ENCODE data around the gene FBXO45. TPM values are rescaled to one million over a fixed set of nuclear protein-coding genes. Genes with fewer than 3 reads are reported as not detected.
"Not testable (repeated sequence)": the region's sequence is repeated elsewhere in the genome, so short reads cannot be mapped to it uniquely, and the experiment has no call there.

FBXO45 gene
- total and polyA plus RNA-seq, 9 donors: 10.5 to 15.9 (median 13.4) TPM

DNA sequence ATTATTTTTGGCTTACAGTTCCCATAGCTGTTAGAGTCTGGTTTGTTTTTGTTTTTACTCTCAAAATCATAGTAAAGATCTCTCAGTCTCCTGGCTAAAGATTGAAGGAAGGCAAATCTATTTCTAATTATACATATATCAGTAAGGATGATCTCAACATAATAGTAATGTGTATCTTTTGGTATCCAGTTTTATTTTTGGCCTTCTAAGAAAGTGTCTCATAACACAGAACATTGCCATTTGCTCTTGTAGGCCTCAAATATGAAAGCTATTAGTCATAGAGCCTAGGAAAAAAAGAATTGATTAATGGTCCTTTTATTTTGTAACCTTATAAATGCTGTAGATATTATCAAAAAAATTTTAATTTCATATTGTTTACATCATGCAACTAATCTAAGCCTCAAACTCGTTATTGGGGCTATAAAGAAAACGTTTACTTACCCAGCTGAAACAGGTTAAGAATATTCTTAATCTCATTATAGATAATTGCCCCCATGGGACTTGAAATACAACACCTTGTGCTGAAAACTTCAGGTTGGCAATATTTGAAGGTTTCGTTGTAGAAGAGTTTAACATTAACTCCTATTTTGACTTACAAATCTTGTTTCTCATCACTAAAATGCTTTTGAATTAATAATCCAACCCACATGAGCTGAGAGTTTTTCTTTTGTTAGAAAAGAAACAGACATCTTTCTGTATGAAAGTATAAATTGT, 16.7 kb downstream of the FBXO45 start:
- H3K27me3 ChIP-seq (ENCODE audit: control insufficient read depth, insufficient read depth, low read length): no peaks in the 10 kb centered on the region
- no CpG with 5 or more reads among the region's 3 CpGs for WGBS (ENCODE audit: insufficient coverage)
- H3K4me1 ChIP-seq (ENCODE audit: control insufficient read depth, insufficient read depth, low read length): no peaks in the 10 kb centered on the region
- no peak overlapping the region for H3K27ac ChIP-seq (ENCODE audit: low read length)
- no peak for DNase-seq
- no peak overlapping the region for H3K4me3 ChIP-seq (ENCODE audit: low read length)
- H3K9me3 ChIP-seq (replicated peaks; ENCODE audit: control insufficient read depth, low read depth, low read length): no peaks in the 10 kb centered on the region
- H3K36me3 ChIP-seq (ENCODE audit: control insufficient read depth, insufficient read depth, low read length): peaks cover 13% of the 10 kb centered on the region

DNA sequence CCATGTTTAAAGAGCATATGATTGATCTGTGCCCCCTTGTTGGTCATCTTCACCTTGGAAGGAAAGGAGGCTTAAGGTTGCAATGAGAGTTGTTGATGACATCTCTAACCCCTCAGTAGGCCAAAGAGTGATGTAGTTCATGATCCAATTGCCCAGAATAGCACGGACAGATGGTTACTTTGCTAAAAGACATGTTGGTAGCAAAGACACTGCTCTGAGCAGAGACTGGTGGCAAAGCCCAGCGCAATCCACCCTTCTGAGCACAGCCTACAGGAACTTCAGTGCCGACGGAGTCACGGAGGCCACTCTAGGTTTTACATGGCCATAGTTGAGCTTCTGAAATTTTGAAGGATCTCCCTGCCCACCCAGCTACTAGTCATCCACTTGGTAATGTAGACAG, 21.8 kb downstream of the FBXO45 start:
- Histone ChIP-seq H3K36me3 (ENCODE audit: control insufficient read depth, insufficient read depth, low read length) (peaks cover 6% of the 10 kb centered on the region), H3K27me3 (ENCODE audit: control insufficient read depth, insufficient read depth, low read length) (no peaks in the 10 kb centered on the region), H3K27ac (ENCODE audit: low read length) (peak overlapping the region; percentile 51), H3K9me3 (replicated peaks; ENCODE audit: control insufficient read depth, low read depth, low read length) (no peaks in the 10 kb centered on the region), H3K4me3 (ENCODE audit: low read length) (no peak overlapping the region), H3K4me1 (ENCODE audit: control insufficient read depth, insufficient read depth, low read length) (no peaks in the 10 kb centered on the region)
- DNase-seq: no peak
- 83% methylated on average over 4 of the region's 5 CpGs for WGBS (ENCODE audit: insufficient coverage)

- WGBS (ENCODE audit: insufficient coverage): 33% methylated on average over 4 of the region's 5 CpGs
- DNase-seq: no peak
- H3K4me1 ChIP-seq (ENCODE audit: control insufficient read depth, insufficient read depth, low read length): no peaks in the 10 kb centered on the region
- peaks cover 6% of the 10 kb centered on the region for H3K27me3 ChIP-seq (ENCODE audit: control insufficient read depth, insufficient read depth, low read length)
- no peaks in the 10 kb centered on the region for H3K36me3 ChIP-seq (ENCODE audit: control insufficient read depth, insufficient read depth, low read length)
- no peak overlapping the region for H3K4me3 ChIP-seq (ENCODE audit: low read length)
- no peak overlapping the region for H3K27ac ChIP-seq (ENCODE audit: low read length)
- no peaks in the 10 kb centered on the region for H3K9me3 ChIP-seq (replicated peaks; ENCODE audit: control insufficient read depth, low read depth, low read length)
Measured at GRCh38 chr3:196596355-196596754, 27.9 kb downstream of the FBXO45 start.

DNA sequence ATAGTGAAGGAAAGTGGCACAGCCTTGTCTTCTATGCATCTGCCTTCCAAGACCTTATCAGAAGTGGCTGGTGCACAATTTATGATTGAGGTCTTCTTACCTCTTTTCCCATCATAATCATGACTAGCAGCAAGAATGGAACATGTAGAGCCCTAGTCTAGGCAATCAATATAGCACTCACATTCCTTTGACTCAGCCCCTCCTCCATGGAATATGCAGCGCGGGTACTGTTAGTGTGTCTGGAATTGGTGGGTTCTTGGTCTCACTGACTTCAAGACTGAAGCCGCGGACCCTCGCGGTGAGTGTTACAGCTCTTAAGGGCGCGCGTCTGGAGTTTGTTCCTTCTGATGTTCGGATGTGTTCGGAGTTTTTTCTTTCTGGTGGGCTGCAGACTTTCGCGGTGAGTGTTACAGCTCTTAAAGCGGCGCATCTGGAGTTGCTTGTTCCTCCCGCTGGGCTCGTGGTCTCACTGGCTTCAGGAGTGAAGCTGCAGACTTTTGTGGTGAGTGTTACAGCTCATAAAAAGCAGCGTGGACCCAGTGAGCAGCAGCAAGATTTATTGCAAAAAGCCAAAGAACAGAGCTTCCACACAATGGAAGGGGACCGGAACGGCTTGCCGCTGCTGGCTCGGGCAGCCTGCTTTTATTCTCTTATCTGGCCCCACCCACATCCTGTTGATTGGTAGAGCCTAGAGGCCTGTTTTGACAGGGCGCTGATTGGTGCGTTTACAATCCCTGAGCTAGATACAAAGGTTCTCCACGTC, 29.7 kb downstream of the FBXO45 start:
- H3K27ac ChIP-seq (ENCODE audit: low read length); H3K4me3 ChIP-seq (ENCODE audit: low read length); H3K36me3 ChIP-seq (ENCODE audit: control insufficient read depth, insufficient read depth, low read length); H3K27me3 ChIP-seq (ENCODE audit: control insufficient read depth, insufficient read depth, low read length); H3K9me3 ChIP-seq (replicated peaks; ENCODE audit: control insufficient read depth, low read depth, low read length); H3K4me1 ChIP-seq (ENCODE audit: control insufficient read depth, insufficient read depth, low read length); DNase-seq: not testable (repeated sequence)
- 31% methylated on average over 6 of the region's 25 CpGs for WGBS (ENCODE audit: insufficient coverage)

- Histone ChIP-seq H3K9me3 (replicated peaks; ENCODE audit: control insufficient read depth, low read depth, low read length) (no peaks in the 10 kb centered on the region), H3K4me1 (ENCODE audit: control insufficient read depth, insufficient read depth, low read length) (peaks cover 2% of the 10 kb centered on the region), H3K27ac (ENCODE audit: low read length) (no peak overlapping the region), H3K36me3 (ENCODE audit: control insufficient read depth, insufficient read depth, low read length) (no peaks in the 10 kb centered on the region), H3K4me3 (ENCODE audit: low read length) (no peak overlapping the region), H3K27me3 (ENCODE audit: control insufficient read depth, insufficient read depth, low read length) (peaks cover 6% of the 10 kb centered on the region)
- DNase-seq: no peak
- no CpG with 5 or more reads among the region's 5 CpGs for WGBS (ENCODE audit: insufficient coverage)
Measured at GRCh38 chr3:196599734-196600128, 31.3 kb downstream of the FBXO45 start.

DNA sequence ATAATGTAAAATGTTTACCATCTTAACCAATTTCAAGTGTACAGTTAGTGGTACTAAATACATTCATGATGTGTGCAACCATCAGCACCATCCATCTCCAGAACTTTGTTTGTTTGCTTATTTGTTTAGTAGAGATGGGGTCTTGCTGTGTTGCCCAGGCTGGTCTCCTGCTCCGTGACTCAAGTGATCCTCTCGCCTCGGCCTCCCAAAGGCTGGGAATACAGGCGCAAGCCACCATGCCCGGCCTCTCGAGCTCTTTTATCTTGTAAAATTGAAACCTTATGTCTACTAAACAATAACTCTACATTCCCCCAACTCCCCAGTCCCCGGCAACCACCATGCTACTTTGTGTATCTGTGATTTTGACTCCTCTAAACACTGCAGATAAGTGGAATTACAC, 31.9 kb downstream of the FBXO45 start:
- Histone ChIP-seq H3K9me3 (replicated peaks; ENCODE audit: control insufficient read depth, low read depth, low read length) (no peaks in the 10 kb centered on the region), H3K36me3 (ENCODE audit: control insufficient read depth, insufficient read depth, low read length) (no peaks in the 10 kb centered on the region), H3K27me3 (ENCODE audit: control insufficient read depth, insufficient read depth, low read length) (peaks cover 6% of the 10 kb centered on the region), H3K4me3 (ENCODE audit: low read length) (no peak overlapping the region), H3K27ac (ENCODE audit: low read length) (no peak overlapping the region), H3K4me1 (ENCODE audit: control insufficient read depth, insufficient read depth, low read length) (peaks cover 2% of the 10 kb centered on the region)
- no peak for DNase-seq
- WGBS (ENCODE audit: insufficient coverage): 93% methylated on average over 3 of the region's 7 CpGs

DNA sequence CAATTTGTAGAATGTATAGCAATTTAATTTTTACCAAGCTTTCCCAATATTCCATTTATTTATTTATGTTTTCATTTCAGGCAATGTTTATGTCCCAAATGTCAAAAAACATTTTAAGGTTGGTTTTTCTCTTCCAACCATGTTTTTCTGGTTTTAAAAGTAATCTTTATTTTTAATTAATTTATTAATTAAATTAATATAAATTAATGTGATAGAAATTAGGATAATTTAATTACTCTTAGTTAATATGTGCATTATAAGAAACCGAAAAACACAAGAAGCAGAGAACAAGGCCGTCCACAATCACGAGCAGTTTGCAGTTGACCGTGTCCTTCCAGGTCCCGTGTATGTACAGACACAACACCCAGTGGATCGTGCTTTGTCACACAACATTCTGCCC, 34.2 kb downstream of the FBXO45 start:
- WGBS (ENCODE audit: insufficient coverage): 92% methylated on average over 5 of the region's 6 CpGs
- H3K4me3 ChIP-seq (ENCODE audit: low read length): no peak overlapping the region
- no peak overlapping the region for H3K27ac ChIP-seq (ENCODE audit: low read length)
- no peaks in the 10 kb centered on the region for H3K9me3 ChIP-seq (replicated peaks; ENCODE audit: control insufficient read depth, low read depth, low read length)
- no peaks in the 10 kb centered on the region for H3K27me3 ChIP-seq (ENCODE audit: control insufficient read depth, insufficient read depth, low read length)
- H3K4me1 ChIP-seq (ENCODE audit: control insufficient read depth, insufficient read depth, low read length): peaks cover 2% of the 10 kb centered on the region
- no peaks in the 10 kb centered on the region for H3K36me3 ChIP-seq (ENCODE audit: control insufficient read depth, insufficient read depth, low read length)
- DNase-seq: no peak

GRCh38 chr3:196603683-196604082, 35.2 kb downstream of the FBXO45 start:
- H3K36me3 ChIP-seq (ENCODE audit: control insufficient read depth, insufficient read depth, low read length): no peaks in the 10 kb centered on the region
- no peak overlapping the region for H3K4me3 ChIP-seq (ENCODE audit: low read length)
- WGBS (ENCODE audit: insufficient coverage): no CpG with 5 or more reads among the region's 7 CpGs
- DNase-seq: peak; percentile 24
- H3K27ac ChIP-seq (ENCODE audit: low read length): no peak overlapping the region
- H3K4me1 ChIP-seq (ENCODE audit: control insufficient read depth, insufficient read depth, low read length): peaks cover 2% of the 10 kb centered on the region
- H3K27me3 ChIP-seq (ENCODE audit: control insufficient read depth, insufficient read depth, low read length): no peaks in the 10 kb centered on the region
- H3K9me3 ChIP-seq (replicated peaks; ENCODE audit: control insufficient read depth, low read depth, low read length): peaks cover under 1% of the 10 kb centered on the region

- no peaks in the 10 kb centered on the region for H3K27me3 ChIP-seq (ENCODE audit: control insufficient read depth, insufficient read depth, low read length)
- H3K9me3 ChIP-seq (replicated peaks; ENCODE audit: control insufficient read depth, low read depth, low read length): peaks cover 2% of the 10 kb centered on the region
- H3K4me1 ChIP-seq (ENCODE audit: control insufficient read depth, insufficient read depth, low read length): peaks cover 2% of the 10 kb centered on the region
- no peak overlapping the region for H3K4me3 ChIP-seq (ENCODE audit: low read length)
- no peak overlapping the region for H3K27ac ChIP-seq (ENCODE audit: low read length)
- 45% methylated on average over 11 of the region's 13 CpGs for WGBS (ENCODE audit: insufficient coverage)
- DNase-seq: no peak
- H3K36me3 ChIP-seq (ENCODE audit: control insufficient read depth, insufficient read depth, low read length): no peaks in the 10 kb centered on the region
Measured at GRCh38 chr3:196604548-196604947, 36.1 kb downstream of the FBXO45 start.

GRCh38 chr3:196608693-196609092, 40.2 kb downstream of the FBXO45 start:
- no peak for DNase-seq
- no CpG with 5 or more reads among the region's 2 CpGs for WGBS (ENCODE audit: insufficient coverage)
- Histone ChIP-seq H3K4me3 (ENCODE audit: low read length) (no peak overlapping the region), H3K9me3 (replicated peaks; ENCODE audit: control insufficient read depth, low read depth, low read length) (peaks cover 2% of the 10 kb centered on the region), H3K4me1 (ENCODE audit: control insufficient read depth, insufficient read depth, low read length) (peaks cover 2% of the 10 kb centered on the region), H3K27me3 (ENCODE audit: control insufficient read depth, insufficient read depth, low read length) (no peaks in the 10 kb centered on the region), H3K36me3 (ENCODE audit: control insufficient read depth, insufficient read depth, low read length) (no peaks in the 10 kb centered on the region), H3K27ac (ENCODE audit: low read length) (no peak overlapping the region)

All from muscle of leg (tissue), 11 donors.